Esophagus squamous epithelium (tissue), 4 donors: ENCODE data around the gene TP53.

Source experiments
- POLR2A ChIP-seq, 4 donors: fragments of 450-650 bp; IDR thresholded peaks; one replicate each; pipeline ENCODE4 v1.6.1; 2017; ENCODE audit warnings: antibody characterized with exemption in 4 of 4, mild to moderate bottlenecking in 4 of 4, moderate library complexity in 3 of 4
- TF ChIP-seq, protein P1 (sequence below), 6 experiments: fragments of 450-650 bp in 4 of 6; fragments of 200-600 bp in 2 of 6; sonication (generic) in 2 of 6; IDR thresholded peaks; one replicate each; pipeline ENCODE4 v1.5.1; 2016 to 2019; ENCODE audit warnings: antibody characterized with exemption in 6 of 6, mild to moderate bottlenecking in 4 of 6, moderate library complexity in 4 of 6

DNA sequence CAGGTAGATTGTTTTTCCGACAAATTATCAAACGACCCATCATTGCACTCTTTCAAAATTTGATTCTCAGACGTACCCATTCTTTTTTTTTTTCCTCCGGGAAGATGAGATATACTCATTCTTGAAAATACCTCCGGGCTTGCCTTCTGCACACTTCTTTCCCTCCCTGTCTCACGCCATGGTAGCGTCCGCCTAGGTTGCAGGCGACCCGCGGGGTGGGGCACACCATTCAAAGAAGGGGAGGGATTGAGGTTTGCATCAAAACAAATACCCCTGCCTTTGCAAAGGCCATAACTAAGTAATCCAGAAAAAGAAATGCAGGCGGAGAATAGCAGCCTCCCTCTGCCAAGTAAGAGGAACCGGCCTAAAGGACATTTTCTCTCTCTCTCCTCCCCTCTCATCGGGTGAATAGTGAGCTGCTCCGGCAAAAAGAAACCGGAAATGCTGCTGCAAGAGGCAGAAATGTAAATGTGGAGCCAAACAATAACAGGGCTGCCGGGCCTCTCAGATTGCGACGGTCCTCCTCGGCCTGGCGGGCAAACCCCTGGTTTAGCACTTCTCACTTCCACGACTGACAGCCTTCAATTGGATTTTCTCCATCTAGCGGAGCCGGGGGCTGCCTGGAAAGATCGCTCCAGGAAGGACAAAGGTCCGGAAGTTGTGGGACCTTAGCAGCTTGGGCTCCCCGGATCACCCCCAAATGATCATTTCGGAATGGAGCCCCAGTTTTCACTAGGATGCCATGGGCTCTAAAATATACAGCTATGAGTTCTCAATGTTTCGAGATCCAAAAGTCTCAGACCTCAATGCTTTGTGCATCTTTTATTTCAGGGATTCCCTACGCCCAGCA is 843 bp downstream of the TP53 start:
- TF ChIP-seq, protein P1, sequence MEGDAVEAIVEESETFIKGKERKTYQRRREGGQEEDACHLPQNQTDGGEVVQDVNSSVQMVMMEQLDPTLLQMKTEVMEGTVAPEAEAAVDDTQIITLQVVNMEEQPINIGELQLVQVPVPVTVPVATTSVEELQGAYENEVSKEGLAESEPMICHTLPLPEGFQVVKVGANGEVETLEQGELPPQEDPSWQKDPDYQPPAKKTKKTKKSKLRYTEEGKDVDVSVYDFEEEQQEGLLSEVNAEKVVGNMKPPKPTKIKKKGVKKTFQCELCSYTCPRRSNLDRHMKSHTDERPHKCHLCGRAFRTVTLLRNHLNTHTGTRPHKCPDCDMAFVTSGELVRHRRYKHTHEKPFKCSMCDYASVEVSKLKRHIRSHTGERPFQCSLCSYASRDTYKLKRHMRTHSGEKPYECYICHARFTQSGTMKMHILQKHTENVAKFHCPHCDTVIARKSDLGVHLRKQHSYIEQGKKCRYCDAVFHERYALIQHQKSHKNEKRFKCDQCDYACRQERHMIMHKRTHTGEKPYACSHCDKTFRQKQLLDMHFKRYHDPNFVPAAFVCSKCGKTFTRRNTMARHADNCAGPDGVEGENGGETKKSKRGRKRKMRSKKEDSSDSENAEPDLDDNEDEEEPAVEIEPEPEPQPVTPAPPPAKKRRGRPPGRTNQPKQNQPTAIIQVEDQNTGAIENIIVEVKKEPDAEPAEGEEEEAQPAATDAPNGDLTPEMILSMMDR (IDR thresholded peaks at IDR 0.05): peak in 1 of 6 experiments; percentile 16
- peak in 3 of 4 donors; percentile 47 to 90 (median 78) for TF ChIP-seq POLR2A (IDR thresholded peaks at IDR 0.05)
